Measurements from ENCODE around the gene COTL1.

Gene COTL1

GRCh38 chr16:84613408-84614072, 4.3 kb downstream of the COTL1 start:
- DNase-seq = no peak

GRCh38 chr16:84612686-84613085, 5.2 kb downstream of the COTL1 start:
- no peak for DNase-seq

GRCh38 chr16:84611041-84611440, 6.8 kb downstream of the COTL1 start:
- DNase-seq = no peak

GRCh38 chr16:84610376-84610775, 7.5 kb downstream of the COTL1 start:
- no peak for DNase-seq

GRCh38 chr16:84609563-84610177, 8.2 kb downstream of the COTL1 start:
- DNase-seq = peak; percentile 36

GRCh38 chr16:84608282-84608681, 9.6 kb downstream of the COTL1 start:
- peak; percentile 67 for DNase-seq

GRCh38 chr16:84607694-84608093, 10.2 kb downstream of the COTL1 start:
- peak; percentile 62 for DNase-seq

- DNase-seq = no peak
These were observed 10.8 kb downstream of the COTL1 start for GRCh38 chr16:84607061-84607460.

GRCh38 chr16:84606081-84606875, 11.6 kb downstream of the COTL1 start:
- peak; percentile 52 for DNase-seq

GRCh38 chr16:84605339-84605848, 12.5 kb downstream of the COTL1 start:
- DNase-seq = no peak

GRCh38 chr16:84604477-84605013, 13.3 kb downstream of the COTL1 start:
- no peak for DNase-seq

GRCh38 chr16:84603940-84604339, 13.9 kb downstream of the COTL1 start:
- no peak for DNase-seq

GRCh38 chr16:84603140-84603816, 14.6 kb downstream of the COTL1 start:
- DNase-seq = peak; percentile 39

GRCh38 chr16:84600343-84601229, 17.3 kb downstream of the COTL1 start:
- peak; percentile 76 for DNase-seq

- peak; percentile 61 for DNase-seq
These were observed 18.2 kb downstream of the COTL1 start for GRCh38 chr16:84599521-84600202.

- peak; percentile 33 for DNase-seq
These were observed 19.5 kb downstream of the COTL1 start for GRCh38 chr16:84598360-84598759.

- peak; percentile 65 for DNase-seq
These were observed 19.9 kb downstream of the COTL1 start for GRCh38 chr16:84597931-84598351.

- no peak for DNase-seq
These were observed 20.4 kb downstream of the COTL1 start for GRCh38 chr16:84597528-84597896.

- DNase-seq = no peak
These were observed 20.9 kb downstream of the COTL1 start for GRCh38 chr16:84596801-84597527.

GRCh38 chr16:84596161-84596560, 21.7 kb downstream of the COTL1 start:
- no peak for DNase-seq

All from CD4-positive, alpha-beta T cell treated with Interleukin-21 for 1 hour (primary cell).